ENCODE data around the gene TMOD1. TPM values are rescaled to one million over a fixed set of nuclear protein-coding genes. Genes with fewer than 3 reads are reported as not detected.
A peak's percentile ranks its signal among the peaks of the same experiment; 100 is the strongest.

TMOD1 gene
- total RNA-seq, 1 donor: 0.18 TPM

DNA sequence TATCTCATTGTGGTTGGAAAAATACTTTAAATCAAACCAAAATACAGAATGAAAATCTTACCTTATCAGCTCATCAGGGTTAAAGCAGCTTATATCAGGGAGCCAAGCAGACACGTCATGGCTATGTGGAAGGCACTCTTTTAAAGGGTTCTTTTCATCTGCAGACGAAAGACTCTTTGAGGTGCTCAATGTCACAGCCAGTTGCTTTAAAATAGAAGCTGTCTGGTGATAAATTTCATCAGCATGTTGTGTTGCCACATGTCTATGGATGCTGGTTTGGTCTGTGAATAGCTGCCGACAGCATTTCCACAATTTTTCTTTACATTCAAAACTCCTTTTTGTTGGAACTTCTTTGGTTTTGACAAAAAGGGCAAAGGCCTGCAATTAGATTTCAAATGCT lies 124.2 kb downstream of the TMOD1 start:
- TF ChIP-seq, protein P1, sequence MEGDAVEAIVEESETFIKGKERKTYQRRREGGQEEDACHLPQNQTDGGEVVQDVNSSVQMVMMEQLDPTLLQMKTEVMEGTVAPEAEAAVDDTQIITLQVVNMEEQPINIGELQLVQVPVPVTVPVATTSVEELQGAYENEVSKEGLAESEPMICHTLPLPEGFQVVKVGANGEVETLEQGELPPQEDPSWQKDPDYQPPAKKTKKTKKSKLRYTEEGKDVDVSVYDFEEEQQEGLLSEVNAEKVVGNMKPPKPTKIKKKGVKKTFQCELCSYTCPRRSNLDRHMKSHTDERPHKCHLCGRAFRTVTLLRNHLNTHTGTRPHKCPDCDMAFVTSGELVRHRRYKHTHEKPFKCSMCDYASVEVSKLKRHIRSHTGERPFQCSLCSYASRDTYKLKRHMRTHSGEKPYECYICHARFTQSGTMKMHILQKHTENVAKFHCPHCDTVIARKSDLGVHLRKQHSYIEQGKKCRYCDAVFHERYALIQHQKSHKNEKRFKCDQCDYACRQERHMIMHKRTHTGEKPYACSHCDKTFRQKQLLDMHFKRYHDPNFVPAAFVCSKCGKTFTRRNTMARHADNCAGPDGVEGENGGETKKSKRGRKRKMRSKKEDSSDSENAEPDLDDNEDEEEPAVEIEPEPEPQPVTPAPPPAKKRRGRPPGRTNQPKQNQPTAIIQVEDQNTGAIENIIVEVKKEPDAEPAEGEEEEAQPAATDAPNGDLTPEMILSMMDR (IDR thresholded peaks at IDR 0.05; ENCODE audit: insufficient read depth, low read length): no peak
- DNase-seq (ENCODE audit: low read depth): no peak
- no peak overlapping the region for H3K4me3 ChIP-seq (ENCODE audit: low read depth, low read length)

- no peak for DNase-seq (ENCODE audit: low read depth)
- TF ChIP-seq, protein P1 (IDR thresholded peaks at IDR 0.05; ENCODE audit: insufficient read depth, low read length): no peak
- no peak overlapping the region for H3K4me3 ChIP-seq (ENCODE audit: low read depth, low read length)
Measured at GRCh38 chr9:97627624-97628023, 126.2 kb downstream of the TMOD1 start.

DNA sequence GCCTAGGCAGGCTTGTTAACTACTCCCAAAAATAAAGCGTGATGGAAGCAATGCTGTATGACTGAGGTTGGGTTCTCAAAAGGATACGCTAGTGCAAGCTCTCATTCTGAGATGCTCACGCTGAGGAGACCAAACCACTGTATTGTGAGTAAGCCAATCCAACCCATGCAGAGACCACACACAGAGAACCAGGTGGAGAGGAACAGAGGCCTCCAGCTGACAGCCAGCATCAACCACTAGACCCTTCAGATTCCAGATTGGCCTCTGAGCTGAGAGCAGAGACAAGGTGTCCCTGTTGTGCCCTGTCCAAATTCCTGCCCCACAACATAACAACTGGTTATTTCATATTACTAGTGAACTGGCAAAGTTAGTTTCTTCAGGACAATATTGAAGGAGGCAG lies 127.2 kb downstream of the TMOD1 start:
- H3K4me3 ChIP-seq (ENCODE audit: low read depth, low read length): no peak overlapping the region
- no peak for DNase-seq (ENCODE audit: low read depth)
- TF ChIP-seq, protein P1 (IDR thresholded peaks at IDR 0.05; ENCODE audit: insufficient read depth, low read length): no peak

GRCh38 chr9:97629156-97629555 lies 127.7 kb downstream of the TMOD1 start:
- no peak for DNase-seq (ENCODE audit: low read depth)
- TF ChIP-seq, protein P1 (IDR thresholded peaks at IDR 0.05; ENCODE audit: insufficient read depth, low read length): no peak
- no peak overlapping the region for H3K4me3 ChIP-seq (ENCODE audit: low read depth, low read length)

DNA sequence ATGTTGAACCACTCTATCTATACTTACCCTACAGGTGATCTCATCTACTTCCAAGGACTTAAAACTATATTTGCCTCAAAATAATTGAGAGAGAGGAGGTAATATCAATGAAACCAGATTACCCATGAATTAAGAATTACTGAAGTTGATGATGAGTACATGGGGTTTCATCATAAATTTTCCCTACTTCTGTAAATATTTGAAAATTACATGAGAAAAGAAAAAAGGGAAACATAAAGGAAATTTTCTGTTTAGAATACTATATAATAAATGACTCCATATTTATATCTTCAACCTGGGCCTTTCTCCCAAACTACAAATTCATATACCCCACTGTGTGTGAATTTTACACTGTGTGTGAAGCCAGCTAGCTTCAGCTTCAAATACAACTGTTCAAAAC lies 129.1 kb downstream of the TMOD1 start:
- DNase-seq (ENCODE audit: low read depth): no peak
- TF ChIP-seq, protein P1 (IDR thresholded peaks at IDR 0.05; ENCODE audit: insufficient read depth, low read length): no peak
- H3K4me3 ChIP-seq (ENCODE audit: low read depth, low read length): no peak overlapping the region

DNA sequence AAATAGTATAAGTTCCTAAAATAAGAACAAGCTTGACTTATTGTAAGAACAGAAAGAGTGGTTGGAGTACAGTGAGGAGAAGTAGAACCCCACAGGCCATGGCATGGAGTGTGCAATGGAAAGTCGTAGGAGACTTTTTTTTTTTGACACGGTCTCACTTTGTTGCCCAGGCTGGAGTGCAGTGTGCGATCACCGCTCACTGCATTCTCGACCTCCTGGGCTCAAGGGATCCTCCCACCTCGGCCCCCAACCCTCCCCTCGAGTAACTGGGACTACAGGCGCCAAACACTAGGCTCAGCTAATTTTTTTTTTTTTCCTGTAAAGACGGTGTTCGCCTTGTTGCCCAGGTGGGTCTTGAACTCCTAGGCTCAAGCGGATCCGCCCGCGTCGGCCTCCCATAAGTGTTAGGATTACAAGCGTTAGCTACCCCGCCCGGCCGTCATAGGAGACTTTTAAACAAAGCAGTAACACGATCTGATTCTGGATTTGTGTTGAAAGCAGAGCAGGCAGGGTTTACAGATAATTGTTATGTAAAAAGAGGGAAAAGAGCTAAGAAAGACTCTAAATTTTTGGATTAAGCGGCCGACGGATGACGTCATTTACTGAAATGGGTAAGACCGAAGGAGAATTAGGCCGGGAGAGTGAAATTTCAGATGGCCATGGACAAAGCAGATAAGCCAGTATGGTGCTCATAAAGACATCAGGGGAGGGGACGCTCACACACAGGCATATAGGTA lies 130.9 kb downstream of the TMOD1 start:
- TF ChIP-seq, protein P1 (IDR thresholded peaks at IDR 0.05; ENCODE audit: insufficient read depth, low read length): no peak
- H3K4me3 ChIP-seq (ENCODE audit: low read depth, low read length): peak overlapping the region; percentile 72
- DNase-seq (ENCODE audit: low read depth): peak; percentile 91

All from fibroblast of the aortic adventitia (primary cell).